Stimulated activated CD4-positive, alpha-beta T cell treated with anti-CD3 and anti-CD28 coated beads, Interleukin-1b, Interleukin-23, amount 100 ng/mL, for 1 hour (primary cell): Measurements from ENCODE around the gene U2AF1L4.

Experiments used
- DNase-seq, 2 donors: peaks; one replicate each; pipeline ENCODE4 v3.0.0-alpha.2; 2020; ENCODE audit warnings: low read depth in 2 of 2

U2AF1L4 gene, protein sequence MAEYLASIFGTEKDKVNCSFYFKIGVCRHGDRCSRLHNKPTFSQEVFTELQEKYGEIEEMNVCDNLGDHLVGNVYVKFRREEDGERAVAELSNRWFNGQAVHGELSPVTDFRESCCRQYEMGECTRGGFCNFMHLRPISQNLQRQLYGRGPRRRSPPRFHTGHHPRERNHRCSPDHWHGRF

DNA sequence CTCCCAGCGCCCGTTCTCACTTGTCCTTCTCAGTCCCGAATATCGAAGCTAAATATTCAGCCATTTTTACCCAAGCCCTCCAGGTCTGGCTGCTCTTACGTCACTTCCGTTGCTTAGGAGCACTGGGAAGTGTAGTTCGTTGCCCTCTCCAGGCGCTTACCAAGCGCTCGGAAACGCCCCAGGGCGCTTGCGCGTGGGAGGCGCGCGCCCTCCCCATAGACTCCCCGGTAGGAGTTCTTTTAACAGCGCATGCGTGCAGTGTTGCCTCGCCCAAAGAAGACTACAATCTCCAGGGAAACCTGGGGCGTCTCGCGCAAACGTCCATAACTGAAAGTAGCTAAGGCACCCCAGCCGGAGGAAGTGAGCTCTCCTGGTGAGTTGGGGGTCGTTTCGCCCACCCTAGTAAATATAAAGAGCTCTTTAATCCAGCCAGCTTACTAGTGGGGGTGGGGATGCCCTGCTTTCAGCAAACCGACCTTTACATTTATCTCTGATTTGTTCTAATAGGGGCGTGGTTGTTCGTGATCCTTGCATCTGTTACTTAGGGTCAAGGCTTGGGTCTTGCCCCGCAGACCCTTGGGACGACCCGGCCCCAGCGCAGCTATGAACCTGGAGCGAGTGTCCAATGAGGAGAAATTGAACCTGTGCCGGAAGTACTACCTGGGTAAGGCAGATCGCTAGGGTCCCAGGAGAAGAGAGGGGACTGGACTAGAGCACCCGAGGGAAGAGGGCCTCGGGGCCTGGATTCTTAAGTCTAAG is at the start of gene U2AF1L4, which contains the start of gene PSENEN:
Gene U2AF1L4, minus strand, starts transcription at position 91 of the 759 bp plus-strand sequence. Its CDS starts 27 bp downstream, at position 64.
Gene PSENEN, plus strand, starts transcription at position 324 of the 759 bp plus-strand sequence. Its CDS starts 280 bp downstream, at position 604.
- DNase-seq: peak; percentile 78 to 96

- DNase-seq: no peak
These were observed 48.4 kb upstream of the U2AF1L4 start for GRCh38 chr19:35793381-35794165.

DNA sequence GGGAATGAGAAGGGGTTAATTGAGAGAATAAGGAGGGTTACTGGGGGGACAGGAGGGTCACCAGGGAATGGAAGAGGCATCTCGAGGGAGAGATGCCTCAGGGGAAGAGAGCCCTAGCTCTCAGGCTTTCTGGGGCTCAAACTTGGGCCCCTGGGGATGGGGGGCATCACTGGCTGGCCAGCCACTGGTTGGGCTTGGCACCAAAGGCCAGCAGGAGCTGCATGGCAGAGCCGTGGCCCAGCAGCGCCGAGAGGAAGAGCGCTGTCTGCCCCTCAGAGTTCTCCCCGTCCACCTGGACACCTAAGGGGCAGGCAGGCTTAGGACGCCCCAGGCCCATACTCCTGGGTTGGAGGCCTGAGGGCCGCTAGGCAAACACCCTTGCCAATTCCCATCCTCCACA is 47.7 kb upstream of the U2AF1L4 start:
- DNase-seq: no peak

DNA sequence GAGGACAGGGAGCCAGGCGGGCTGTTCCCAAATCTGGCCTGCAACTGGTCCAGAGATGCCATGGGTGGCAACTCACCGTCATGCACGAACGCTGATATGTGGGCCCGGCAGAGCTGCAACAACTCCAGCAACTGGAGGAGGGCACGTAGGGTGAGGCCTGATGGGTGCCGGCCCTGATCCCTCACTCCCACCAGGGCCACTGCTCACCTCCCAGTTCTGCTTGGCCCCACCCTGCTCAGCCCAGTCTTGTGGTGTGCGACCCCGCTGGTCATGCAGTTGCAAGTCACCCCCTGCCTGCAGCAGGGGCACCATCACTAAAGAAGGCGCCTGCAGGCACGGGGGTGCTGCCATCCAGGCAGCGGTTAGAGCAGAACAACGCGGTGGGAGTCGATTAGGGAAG is 47.1 kb upstream of the U2AF1L4 start:
- no peak for DNase-seq

GRCh38 chr19:35791814-35792279 is 46.6 kb upstream of the U2AF1L4 start:
- no peak for DNase-seq

GRCh38 chr19:35790981-35791813 is 46.0 kb upstream of the U2AF1L4 start:
- DNase-seq: no peak

DNA sequence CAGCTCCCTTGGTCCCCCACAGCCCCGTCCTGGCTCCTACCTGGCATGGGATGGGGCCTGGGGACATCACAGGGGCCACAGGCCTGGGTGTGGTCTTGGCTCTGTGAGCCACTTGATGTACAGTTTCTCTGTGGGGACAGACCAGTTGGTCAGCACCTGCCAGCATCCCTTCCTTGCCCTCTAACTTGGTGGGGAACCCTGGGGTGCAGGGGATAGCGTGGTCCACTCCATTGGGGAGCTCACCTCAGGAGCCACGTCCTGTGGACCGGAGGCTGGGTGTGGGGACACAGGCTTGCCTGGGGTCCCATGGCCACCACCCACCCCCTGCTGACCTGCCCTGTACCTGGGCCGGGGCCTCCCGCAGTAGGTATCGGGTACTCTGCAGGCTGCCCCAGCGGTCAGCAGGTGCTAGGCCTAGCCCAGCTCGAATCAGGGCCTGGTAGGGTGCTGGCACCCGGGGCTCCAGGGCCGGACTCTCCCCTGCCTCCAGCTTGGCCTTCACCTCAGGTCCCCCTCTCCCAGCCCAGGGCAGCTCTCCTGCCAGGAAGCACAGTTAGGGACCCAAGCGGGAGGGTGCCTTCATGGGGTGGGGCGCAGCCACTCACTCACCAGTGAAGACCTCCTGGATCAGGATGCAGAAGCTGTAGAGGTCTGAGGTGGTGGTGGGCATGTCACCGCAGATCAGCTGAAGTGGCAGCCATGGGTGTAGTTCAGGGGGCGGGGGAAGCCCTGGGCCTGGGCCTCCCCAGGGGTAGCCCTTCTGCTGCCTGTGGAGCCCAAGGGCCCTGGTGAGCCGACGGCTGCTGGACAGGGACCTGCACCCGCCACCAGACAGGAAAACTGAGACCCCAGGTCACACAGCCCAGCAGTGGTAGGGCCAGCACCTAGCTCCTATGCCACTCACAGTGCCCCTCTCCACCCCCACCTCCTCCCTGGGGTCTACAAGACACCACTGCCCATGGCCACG is 45.0 kb upstream of the U2AF1L4 start:
- no peak for DNase-seq

DNA sequence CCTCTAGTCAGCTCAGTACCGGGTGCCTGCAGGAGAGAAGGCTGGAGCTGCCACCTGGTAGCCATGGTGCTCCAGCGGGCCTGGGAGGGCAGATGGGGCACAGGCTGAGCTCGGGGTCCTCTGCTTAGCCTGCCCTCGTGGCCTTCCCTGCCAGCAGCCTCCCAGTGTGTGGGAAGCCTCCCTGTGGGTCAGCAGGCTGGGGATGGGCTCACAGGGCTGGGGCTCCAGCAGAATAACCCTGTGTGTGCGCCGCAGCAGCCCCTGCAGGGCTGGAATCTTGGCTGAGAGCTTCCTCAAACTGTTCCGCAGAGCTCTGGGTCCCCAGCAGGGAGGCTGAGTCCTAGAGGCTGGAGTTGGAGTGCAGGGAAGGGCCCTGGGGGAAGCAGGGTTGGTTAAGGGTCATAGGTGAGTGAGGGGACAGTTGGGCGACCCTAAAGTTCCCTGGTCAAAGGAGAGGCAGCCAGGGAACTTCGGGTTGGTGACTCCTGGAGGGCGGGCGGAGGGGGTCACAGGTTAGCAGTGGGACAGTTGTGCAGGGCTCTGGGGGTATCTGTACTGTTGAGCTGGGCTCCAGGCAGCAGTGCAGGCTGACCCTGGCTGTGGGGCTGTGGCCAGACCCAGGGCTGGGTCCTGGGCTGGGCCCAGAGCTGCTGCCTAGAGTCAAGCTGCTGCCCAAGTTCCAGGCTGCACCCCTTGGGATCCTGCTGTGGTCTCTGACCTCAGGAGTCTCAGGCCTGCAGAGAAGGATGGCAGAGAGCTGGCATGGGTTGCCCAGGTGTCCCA is 44.2 kb upstream of the U2AF1L4 start:
- no peak for DNase-seq

DNA sequence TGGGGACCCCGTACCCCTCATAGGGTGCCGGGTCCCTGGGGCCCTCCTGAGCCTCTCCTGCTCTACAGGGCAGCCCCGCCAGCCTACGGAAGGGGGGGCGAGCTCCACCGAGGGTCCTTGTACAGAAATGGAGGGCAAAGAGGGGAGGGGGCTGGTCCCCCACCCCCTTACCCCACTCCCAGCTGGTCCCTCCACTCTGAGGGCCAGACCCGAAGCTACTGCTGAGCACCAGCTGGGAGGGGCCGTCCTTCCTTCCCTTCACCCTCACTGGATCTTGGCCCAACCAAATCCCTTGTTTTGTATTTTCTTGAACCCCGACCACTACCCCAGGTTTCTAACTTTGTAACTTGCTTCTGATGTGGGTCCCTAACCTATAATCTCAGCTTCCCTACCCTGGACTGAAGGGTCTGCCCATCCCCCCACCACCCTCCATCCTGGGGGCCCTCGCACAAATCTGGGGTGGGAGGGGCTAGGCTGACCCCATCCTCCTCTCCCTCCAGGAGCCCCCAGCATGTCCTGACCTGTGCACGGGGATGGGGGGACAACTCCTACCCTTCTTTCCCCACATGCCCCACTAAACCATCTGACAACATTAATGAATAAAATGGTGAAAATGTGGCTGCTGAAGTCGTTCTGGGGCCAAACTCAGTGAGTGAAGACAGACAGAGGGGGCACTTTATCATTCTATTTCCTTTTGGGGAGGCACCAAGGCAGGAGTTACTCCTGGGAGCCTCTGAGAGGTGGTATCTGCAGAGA is 43.2 kb upstream of the U2AF1L4 start:
- DNase-seq: no peak

DNA sequence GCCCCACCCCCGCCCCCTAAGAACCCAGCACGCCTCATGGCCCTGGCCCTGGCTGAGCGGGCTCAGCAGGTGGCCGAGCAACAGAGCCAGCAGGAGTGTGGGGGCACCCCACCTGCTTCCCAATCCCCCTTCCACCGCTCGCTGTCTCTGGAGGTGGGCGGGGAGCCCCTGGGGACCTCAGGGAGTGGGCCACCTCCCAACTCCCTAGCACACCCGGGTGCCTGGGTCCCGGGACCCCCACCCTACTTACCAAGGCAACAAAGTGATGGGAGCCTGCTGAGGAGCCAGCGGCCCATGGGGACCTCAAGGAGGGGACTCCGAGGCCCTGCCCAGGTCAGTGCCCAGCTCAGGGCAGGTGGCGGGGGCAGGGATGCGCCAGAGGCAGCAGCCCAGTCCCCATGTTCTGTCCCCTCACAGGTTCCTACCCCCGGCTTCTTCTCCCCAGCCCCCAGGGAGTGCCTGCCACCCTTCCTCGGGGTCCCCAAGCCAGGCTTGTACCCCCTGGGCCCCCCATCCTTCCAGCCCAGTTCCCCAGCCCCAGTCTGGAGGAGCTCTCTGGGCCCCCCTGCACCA is 42.1 kb upstream of the U2AF1L4 start:
- DNase-seq: no peak

DNA sequence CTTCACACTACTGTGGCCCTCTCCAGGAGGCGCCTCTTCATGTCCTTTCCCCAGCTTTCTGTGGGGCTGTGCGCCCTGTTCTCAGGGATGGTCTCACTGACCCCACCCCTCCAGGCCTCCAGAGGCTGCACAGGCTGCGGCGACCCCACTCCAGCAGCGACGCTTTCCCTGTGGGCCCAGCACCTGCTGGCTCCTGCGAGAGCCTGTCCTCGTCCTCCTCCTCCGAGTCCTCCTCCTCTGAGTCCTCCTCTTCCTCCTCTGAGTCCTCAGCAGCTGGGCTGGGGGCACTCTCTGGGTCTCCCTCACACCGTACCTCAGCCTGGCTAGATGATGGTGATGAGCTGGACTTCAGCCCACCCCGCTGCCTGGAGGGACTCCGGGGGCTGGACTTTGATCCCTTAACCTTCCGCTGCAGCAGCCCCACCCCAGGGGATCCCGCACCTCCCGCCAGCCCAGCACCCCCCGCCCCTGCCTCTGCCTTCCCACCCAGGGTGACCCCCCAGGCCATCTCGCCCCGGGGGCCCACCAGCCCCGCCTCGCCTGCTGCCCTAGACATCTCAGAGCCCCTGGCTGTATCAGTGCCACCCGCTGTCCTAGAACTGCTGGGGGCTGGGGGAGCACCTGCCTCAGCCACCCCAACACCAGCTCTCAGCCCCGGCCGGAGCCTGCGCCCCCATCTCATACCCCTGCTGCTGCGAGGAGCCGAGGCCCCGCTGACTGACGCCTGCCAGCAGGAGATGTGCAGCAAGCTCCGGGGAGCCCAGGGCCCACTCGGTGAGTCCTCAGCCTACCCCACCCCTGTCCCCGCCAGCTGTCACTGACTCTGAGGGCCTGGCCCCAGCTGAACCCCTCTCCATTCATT is 41.3 kb upstream of the U2AF1L4 start:
- no peak for DNase-seq

DNA sequence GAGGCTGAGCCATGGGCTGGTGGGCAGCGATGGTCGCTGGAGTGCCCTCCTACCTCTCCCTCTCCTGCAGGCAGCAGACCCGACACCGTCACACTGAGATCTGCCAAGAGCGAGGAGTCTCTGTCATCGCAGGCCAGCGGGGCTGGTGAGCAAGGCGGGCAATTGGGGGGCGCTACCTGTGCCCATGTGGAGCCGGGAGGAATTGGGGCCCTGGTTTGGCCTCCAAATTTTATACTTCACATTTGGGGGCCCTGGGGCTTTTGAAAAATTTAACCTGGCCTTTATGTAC is 40.1 kb upstream of the U2AF1L4 start:
- DNase-seq: no peak

- DNase-seq: no peak
These were observed 39.5 kb upstream of the U2AF1L4 start for GRCh38 chr19:35784503-35785338.

DNA sequence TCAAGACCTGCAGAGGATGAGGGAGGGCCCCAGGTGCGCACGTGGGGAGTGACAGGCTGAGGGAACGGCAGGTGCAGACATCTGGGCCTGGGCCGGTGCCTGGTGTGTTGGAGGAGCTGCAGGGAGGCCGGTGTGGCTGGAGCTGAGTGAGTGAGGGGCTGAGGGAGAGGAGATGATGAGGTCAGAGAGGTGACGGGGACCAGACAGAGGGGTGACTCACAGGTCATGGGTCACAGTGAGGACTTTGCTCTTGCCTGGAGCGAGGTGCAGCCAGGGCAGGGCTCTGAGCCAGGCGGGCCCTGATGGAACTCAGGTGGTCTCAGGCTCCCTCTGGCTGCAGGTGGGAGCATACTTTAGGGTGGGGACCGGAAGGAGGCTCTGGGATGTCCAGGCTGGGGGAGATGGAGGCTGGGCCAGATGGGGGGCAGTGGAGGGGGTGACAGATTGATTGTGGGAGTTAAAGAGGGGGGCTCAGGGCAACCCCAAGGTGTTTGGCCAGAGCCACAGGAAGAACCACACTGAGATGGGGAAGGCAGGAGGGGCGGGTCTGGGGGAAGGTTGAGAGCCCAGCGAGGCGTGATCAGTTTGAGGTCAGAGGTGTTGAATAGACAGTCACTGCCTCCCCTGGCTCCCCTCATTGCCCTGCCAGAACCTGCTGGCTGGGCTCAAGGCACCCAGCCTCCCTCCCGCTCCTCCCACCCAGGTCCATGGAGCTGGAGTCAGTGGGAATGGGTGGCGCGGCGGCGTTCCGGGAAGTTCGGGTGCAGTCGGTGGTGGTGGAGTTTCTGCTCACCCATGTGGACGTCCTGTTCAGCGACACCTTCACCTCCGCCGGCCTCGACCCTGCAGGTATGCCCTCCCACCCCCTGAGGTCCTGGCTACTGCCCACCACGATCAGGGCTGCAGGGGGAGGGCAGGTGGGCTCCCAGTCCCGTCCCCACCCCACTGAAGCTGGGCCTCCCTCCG is 38.5 kb upstream of the U2AF1L4 start:
- DNase-seq: no peak

DNA sequence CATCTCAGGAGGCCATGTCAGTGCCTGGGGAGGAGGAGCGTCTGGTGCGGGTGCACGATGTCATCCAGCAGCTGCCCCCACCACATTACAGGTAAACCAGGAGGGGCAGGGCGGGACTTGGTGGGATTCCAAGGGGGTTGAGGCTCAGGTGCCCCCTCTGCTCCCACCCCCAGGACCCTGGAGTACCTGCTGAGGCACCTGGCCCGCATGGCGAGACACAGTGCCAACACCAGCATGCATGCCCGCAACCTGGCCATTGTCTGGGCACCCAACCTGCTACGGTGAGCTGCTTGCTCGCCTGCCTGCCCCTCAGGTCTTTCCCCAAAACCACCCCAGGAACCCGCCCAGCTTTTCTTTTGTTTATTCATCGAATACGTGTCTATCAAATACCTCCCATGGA is 37.4 kb upstream of the U2AF1L4 start:
- no peak for DNase-seq

- no peak for DNase-seq
These were observed 36.4 kb upstream of the U2AF1L4 start for GRCh38 chr19:35781650-35782049.
